Glutamatergic neuron (in vitro differentiated cells): ENCODE data around the gene SLC25A36. TPM values are rescaled to one million over a fixed set of nuclear protein-coding genes. Genes with fewer than 3 reads are reported as not detected.
"Not testable (repeated sequence)": the region's sequence is repeated elsewhere in the genome, so short reads cannot be mapped to it uniquely, and the experiment has no call there.

ENCODE experiments used
- DNase-seq: peaks from one replicate; pipeline ENCODE4 v3.0.0; 2022
- H3K27ac Mint-ChIP-seq: one replicate; pipeline ENCODE4 v1.8.0; 2020; ENCODE audit warnings: mild to moderate bottlenecking, mixed read lengths, inconsistent platforms; ENCODE audit not compliant: unreplicated experiment
- H3K27me3 Mint-ChIP-seq: one replicate; pipeline ENCODE4 v1.8.0; 2020; ENCODE audit warnings: mild to moderate bottlenecking, moderate library complexity, mixed read lengths, inconsistent platforms; ENCODE audit not compliant: unreplicated experiment
- H3K36me3 Mint-ChIP-seq: one replicate; pipeline ENCODE4 v1.8.0; 2020; ENCODE audit warnings: mild to moderate bottlenecking, mixed read lengths, inconsistent platforms; ENCODE audit not compliant: unreplicated experiment
- H3K4me1 Mint-ChIP-seq: one replicate; pipeline ENCODE4 v1.8.0; 2020; ENCODE audit warnings: mild to moderate bottlenecking, low read depth, mixed read lengths, inconsistent platforms; ENCODE audit not compliant: unreplicated experiment
- H3K4me3 Mint-ChIP-seq: one replicate; pipeline ENCODE4 v1.8.0; 2020; ENCODE audit warnings: mild to moderate bottlenecking, mixed read lengths, inconsistent platforms; ENCODE audit not compliant: unreplicated experiment
- H3K9me3 Mint-ChIP-seq: one replicate; pipeline ENCODE4 v1.8.0; 2020; ENCODE audit warnings: mild to moderate bottlenecking, moderate library complexity, mixed read lengths, inconsistent platforms; ENCODE audit not compliant: unreplicated experiment
- CTCF ChIP-seq: fragments of 200-600 bp; sonication (generic); IDR thresholded peaks from one replicate; pipeline ENCODE4 v1.5.0; 2021; ENCODE audit not compliant: partially characterized antibody, unreplicated experiment
- total RNA-seq: library from RNA; stranded (reverse); fragmentation: NEBNext Ultra II Directional; extraction: Animal tissue kit (Norgen Biotek cat#: 25700); gene quantifications from one replicate; pipeline ENCODE4 v1.2.1, GENCODE V29; 2021; ENCODE audit not compliant: unreplicated experiment

Gene SLC25A36
- total RNA-seq, 1 donor from 2014 or later: 146 TPM

GRCh38 chr3:140994316-140994715 lies 52.7 kb downstream of the SLC25A36 start:
- TF ChIP-seq CTCF: no peak
- no peak overlapping the region for H3K4me3 Mint-ChIP-seq
- no peak for DNase-seq
- no peaks in the 10 kb centered on the region for H3K27me3 Mint-ChIP-seq
- H3K27ac Mint-ChIP-seq: no peak overlapping the region
- peaks cover 15% of the 10 kb centered on the region for H3K36me3 Mint-ChIP-seq
- no peaks in the 10 kb centered on the region for H3K4me1 Mint-ChIP-seq
- peaks cover 7% of the 10 kb centered on the region for H3K9me3 Mint-ChIP-seq

GRCh38 chr3:140994861-140995260 lies 53.2 kb downstream of the SLC25A36 start:
- H3K36me3 Mint-ChIP-seq: peaks cover 11% of the 10 kb centered on the region
- H3K27me3 Mint-ChIP-seq, H3K9me3 Mint-ChIP-seq, H3K27ac Mint-ChIP-seq, H3K4me3 Mint-ChIP-seq, H3K4me1 Mint-ChIP-seq, DNase-seq: not testable (repeated sequence)

- Mint-ChIP-seq H3K4me1 (peaks cover 2% of the 10 kb centered on the region), H3K36me3 (peaks cover 11% of the 10 kb centered on the region), H3K9me3 (peaks cover 7% of the 10 kb centered on the region), H3K4me3 (no peak overlapping the region), H3K27ac (no peak overlapping the region), H3K27me3 (no peaks in the 10 kb centered on the region)
- no peak for DNase-seq
- no peak for TF ChIP-seq CTCF
Observed at GRCh38 chr3:140995881-140996280, 54.2 kb downstream of the SLC25A36 start.

- Mint-ChIP-seq H3K27ac (no peak overlapping the region), H3K4me3 (no peak overlapping the region), H3K4me1 (peaks cover 2% of the 10 kb centered on the region), H3K27me3 (no peaks in the 10 kb centered on the region), H3K36me3 (peaks cover 5% of the 10 kb centered on the region), H3K9me3 (no peaks in the 10 kb centered on the region)
- TF ChIP-seq CTCF: peak; percentile 54
- DNase-seq: peak; percentile 79
Observed at GRCh38 chr3:141000027-141000663, 58.5 kb downstream of the SLC25A36 start.

- Mint-ChIP-seq H3K4me1 (peaks cover 2% of the 10 kb centered on the region), H3K27ac (no peak overlapping the region), H3K4me3 (no peak overlapping the region), H3K27me3 (no peaks in the 10 kb centered on the region), H3K36me3 (peaks cover 5% of the 10 kb centered on the region), H3K9me3 (no peaks in the 10 kb centered on the region)
- no peak for TF ChIP-seq CTCF
- no peak for DNase-seq
Observed at GRCh38 chr3:141000686-141001085, 59.0 kb downstream of the SLC25A36 start.

- Mint-ChIP-seq H3K4me1 (peaks cover 4% of the 10 kb centered on the region), H3K27ac (no peak overlapping the region), H3K36me3 (no peaks in the 10 kb centered on the region), H3K4me3 (no peak overlapping the region), H3K27me3 (no peaks in the 10 kb centered on the region), H3K9me3 (no peaks in the 10 kb centered on the region)
- no peak for TF ChIP-seq CTCF
- DNase-seq: no peak
Observed at GRCh38 chr3:141006344-141006743, 64.7 kb downstream of the SLC25A36 start.
